Measurements from ENCODE around the gene PTPN5. TPM values are rescaled to one million over a fixed set of nuclear protein-coding genes. Genes with fewer than 3 reads are reported as not detected.

PTPN5 gene
- total RNA-seq, 1 donor from 2014 or later = 1.7 TPM

DNA sequence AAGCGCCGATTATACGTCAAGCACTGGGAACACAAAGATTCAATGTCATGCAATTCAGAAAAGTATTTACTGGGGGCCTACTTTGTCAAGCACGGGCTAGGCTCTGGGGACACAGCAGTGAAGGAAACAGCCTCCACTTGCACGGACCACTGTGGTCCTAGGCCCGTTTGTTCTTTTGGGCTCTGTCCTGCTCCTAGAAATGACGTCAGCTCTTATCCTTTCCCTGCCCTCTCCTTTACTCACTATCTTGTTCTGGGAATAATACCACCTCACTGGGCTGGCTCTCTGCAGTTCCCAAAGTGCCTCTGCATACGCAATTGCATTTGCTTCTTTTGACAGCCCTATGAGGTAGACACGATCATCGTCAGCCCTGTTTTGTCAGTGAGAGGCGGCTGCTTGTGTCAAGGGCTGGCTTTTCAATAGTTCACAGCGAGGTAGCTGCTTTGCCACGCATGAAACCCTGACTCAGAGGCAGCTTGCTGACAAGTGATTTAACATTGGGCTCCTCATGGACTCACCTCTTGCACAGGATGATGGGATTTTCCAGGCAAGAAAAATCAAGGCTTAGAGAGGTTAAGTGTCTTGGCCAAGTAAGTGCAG is 42.7 kb downstream of the PTPN5 start:
- TF ChIP-seq, protein P1, sequence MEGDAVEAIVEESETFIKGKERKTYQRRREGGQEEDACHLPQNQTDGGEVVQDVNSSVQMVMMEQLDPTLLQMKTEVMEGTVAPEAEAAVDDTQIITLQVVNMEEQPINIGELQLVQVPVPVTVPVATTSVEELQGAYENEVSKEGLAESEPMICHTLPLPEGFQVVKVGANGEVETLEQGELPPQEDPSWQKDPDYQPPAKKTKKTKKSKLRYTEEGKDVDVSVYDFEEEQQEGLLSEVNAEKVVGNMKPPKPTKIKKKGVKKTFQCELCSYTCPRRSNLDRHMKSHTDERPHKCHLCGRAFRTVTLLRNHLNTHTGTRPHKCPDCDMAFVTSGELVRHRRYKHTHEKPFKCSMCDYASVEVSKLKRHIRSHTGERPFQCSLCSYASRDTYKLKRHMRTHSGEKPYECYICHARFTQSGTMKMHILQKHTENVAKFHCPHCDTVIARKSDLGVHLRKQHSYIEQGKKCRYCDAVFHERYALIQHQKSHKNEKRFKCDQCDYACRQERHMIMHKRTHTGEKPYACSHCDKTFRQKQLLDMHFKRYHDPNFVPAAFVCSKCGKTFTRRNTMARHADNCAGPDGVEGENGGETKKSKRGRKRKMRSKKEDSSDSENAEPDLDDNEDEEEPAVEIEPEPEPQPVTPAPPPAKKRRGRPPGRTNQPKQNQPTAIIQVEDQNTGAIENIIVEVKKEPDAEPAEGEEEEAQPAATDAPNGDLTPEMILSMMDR (conservative IDR thresholded peaks at IDR 0.05) = no peak
- no peak overlapping the region for H3K27ac Mint-ChIP-seq
- H3K27me3 Mint-ChIP-seq = no peaks in the 10 kb centered on the region
- DNase-seq (ENCODE audit: extremely low spot score, unreplicated experiment) = no peak
- H3K36me3 Mint-ChIP-seq = no peaks in the 10 kb centered on the region
- no peak overlapping the region for H3K4me3 Mint-ChIP-seq
- no peaks in the 10 kb centered on the region for H3K9me3 Mint-ChIP-seq
- H3K4me1 Mint-ChIP-seq (ENCODE audit: unreplicated experiment) = peaks cover 8% of the 10 kb centered on the region

DNA sequence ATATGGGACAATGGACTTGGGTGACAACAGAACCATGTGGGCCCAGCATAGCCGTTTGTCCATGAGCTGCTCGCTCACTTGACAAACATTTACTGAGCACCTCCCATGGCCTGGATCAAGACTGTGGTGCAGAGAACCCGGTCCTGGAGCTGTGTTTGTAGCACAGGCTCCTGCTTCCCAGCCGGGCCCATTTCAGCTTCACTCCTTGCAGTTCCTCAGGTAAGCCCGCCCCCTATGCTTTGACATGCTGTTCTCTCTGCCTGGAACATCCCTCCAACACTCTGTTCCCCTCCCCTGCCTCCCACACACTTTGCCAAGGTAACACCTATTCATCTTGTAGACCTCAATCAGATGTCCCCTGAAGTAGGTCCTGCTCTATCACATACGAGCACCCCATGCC is 46.3 kb downstream of the PTPN5 start:
- DNase-seq (ENCODE audit: extremely low spot score, unreplicated experiment) = no peak
- Mint-ChIP-seq H3K36me3 (no peaks in the 10 kb centered on the region), H3K27ac (no peak overlapping the region), H3K9me3 (no peaks in the 10 kb centered on the region), H3K4me1 (ENCODE audit: unreplicated experiment) (no peaks in the 10 kb centered on the region), H3K27me3 (no peaks in the 10 kb centered on the region), H3K4me3 (no peak overlapping the region)
- TF ChIP-seq, protein P1 (conservative IDR thresholded peaks at IDR 0.05) = no peak

DNA sequence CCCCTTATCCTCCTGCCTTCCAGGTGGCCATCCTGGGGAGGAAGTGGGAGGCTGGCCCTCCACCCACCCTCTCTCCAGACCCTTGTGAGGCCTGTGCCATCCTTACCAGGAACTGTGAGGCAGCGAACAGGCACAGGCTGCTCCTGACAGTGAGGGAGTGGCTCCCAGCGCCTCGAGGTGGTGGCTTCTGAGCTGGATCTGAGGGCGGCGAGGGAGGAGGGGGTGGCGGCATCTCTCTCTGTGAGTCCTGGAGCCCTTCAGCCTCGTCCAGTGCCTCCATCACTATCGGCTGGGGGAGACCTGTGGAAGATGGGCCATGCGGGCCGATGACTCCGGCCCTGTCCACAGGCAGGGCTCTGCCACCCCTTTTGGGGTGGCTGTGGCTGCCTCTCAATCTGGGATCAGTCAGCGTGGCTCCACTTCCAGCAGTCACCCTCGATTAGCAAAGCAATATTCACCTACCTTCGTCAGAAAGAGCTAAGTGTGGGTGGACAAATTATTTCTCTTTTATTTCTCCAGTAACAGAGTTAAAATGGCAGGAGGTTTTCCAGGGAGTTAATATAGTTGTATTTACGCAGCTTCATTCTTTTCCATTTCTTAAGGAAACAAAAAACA is 47.6 kb downstream of the PTPN5 start:
- Mint-ChIP-seq H3K27me3 (no peaks in the 10 kb centered on the region), H3K4me1 (ENCODE audit: unreplicated experiment) (no peaks in the 10 kb centered on the region), H3K27ac (no peak overlapping the region), H3K36me3 (no peaks in the 10 kb centered on the region), H3K4me3 (no peak overlapping the region), H3K9me3 (no peaks in the 10 kb centered on the region)
- TF ChIP-seq, protein P1 (conservative IDR thresholded peaks at IDR 0.05) = no peak
- no peak for DNase-seq (ENCODE audit: extremely low spot score, unreplicated experiment)

DNA sequence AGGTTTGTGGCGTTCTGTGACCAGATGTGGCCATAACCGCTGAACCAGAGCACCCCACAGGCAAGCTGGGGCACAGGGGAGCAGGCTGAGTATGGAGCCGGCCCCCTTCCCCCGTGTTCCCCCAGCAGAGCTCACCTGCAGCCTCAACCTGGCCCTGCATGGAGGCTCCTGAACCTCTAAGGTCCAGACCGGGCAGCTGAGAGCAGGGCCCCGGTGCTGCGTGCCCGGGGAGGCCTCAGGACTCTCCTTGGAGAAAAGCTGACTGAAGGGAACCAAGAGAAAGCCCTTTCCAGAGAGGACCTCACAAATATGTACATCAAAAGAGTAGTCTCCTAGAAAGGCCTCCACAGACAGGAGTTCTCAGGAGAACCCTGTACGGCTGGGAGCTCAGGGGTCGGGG is 48.2 kb downstream of the PTPN5 start:
- TF ChIP-seq, protein P1 (conservative IDR thresholded peaks at IDR 0.05) = no peak
- no peaks in the 10 kb centered on the region for H3K4me1 Mint-ChIP-seq (ENCODE audit: unreplicated experiment)
- no peak overlapping the region for H3K27ac Mint-ChIP-seq
- H3K4me3 Mint-ChIP-seq = no peak overlapping the region
- DNase-seq (ENCODE audit: extremely low spot score, unreplicated experiment) = no peak
- no peaks in the 10 kb centered on the region for H3K9me3 Mint-ChIP-seq
- no peaks in the 10 kb centered on the region for H3K27me3 Mint-ChIP-seq
- no peaks in the 10 kb centered on the region for H3K36me3 Mint-ChIP-seq

DNA sequence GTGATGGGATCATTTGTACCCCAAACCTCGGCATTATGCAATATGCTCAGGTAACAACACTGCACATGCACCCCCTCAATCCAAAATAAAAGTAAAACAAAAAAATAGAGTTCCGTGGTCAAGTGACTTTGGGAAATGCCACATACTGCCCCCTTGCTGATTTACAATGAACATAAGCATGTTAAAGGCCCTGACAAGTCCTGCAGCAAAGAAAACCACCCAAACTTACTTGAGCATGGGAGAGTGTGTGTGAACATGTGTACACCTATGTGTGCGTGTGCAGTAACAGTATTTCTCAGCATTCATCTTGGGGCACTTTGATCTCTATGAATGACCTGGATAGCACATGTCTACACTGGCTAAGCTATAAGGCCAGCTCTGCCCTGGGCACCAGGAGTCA is 49.8 kb downstream of the PTPN5 start:
- Mint-ChIP-seq H3K27ac (no peak overlapping the region), H3K27me3 (no peaks in the 10 kb centered on the region), H3K4me3 (no peak overlapping the region), H3K36me3 (no peaks in the 10 kb centered on the region), H3K9me3 (no peaks in the 10 kb centered on the region), H3K4me1 (ENCODE audit: unreplicated experiment) (no peaks in the 10 kb centered on the region)
- TF ChIP-seq, protein P1 (conservative IDR thresholded peaks at IDR 0.05) = no peak
- DNase-seq (ENCODE audit: extremely low spot score, unreplicated experiment) = no peak

All from type B pancreatic cell (in vitro differentiated cells).